Smooth muscle cell (in vitro differentiated cells): ENCODE results near the gene CMIP. TPM values are rescaled to one million over a fixed set of nuclear protein-coding genes. Genes with fewer than 3 reads are reported as not detected.
"Not testable (repeated sequence)": the region's sequence is repeated elsewhere in the genome, so short reads cannot be mapped to it uniquely, and the experiment has no call there.

Experiments used
- DNase-seq: peaks from one replicate; lab custom pipeline; 2025; ENCODE audit not compliant: unreplicated experiment; lab: John Stamatoyannopoulos, UW
- H2AFZ ChIP-seq: fragments of 200-600 bp; sonication (generic); 2 replicates; pipeline ENCODE4 v1.6.0; 2016; ENCODE audit warnings: antibody characterized with exemption, low read depth, mild to moderate bottlenecking
- H3F3A ChIP-seq: fragments of 200-600 bp; sonication (generic); 2 replicates; pipeline ENCODE4 v1.6.0; 2017; ENCODE audit warnings: antibody characterized with exemption, low read depth
- H3K27ac ChIP-seq: fragments of 200-600 bp; sonication (generic); 2 replicates; pipeline ENCODE4 v1.5.1; 2016; ENCODE audit warnings: low read depth, mild to moderate bottlenecking
- H3K27me3 ChIP-seq: fragments of 200-600 bp; sonication (generic); 2 replicates; pipeline ENCODE4 v1.6.1; 2016; ENCODE audit warnings: low read depth, mild to moderate bottlenecking
- H3K36me3 ChIP-seq: fragments of 200-600 bp; sonication (generic); 2 replicates; pipeline ENCODE4 v1.5.1; 2016; ENCODE audit warnings: low read depth
- H3K4me1 ChIP-seq: fragments of 200-600 bp; sonication (generic); 2 replicates; pipeline ENCODE4 v1.5.1; 2016; ENCODE audit warnings: low read depth
- H3K4me2 ChIP-seq: fragments of 200-600 bp; sonication (generic); 2 replicates; pipeline ENCODE4 v1.6.0; 2016; ENCODE audit warnings: mild to moderate bottlenecking
- H3K4me3 ChIP-seq: fragments of 200-600 bp; sonication (generic); 2 replicates; pipeline ENCODE4 v1.5.1; 2016; ENCODE audit warnings: mild to moderate bottlenecking
- H3K79me2 ChIP-seq: fragments of 200-600 bp; sonication (generic); 2 replicates; pipeline ENCODE4 v1.6.0; 2016; ENCODE audit warnings: low read depth, mild to moderate bottlenecking
- H3K9ac ChIP-seq: fragments of 200-600 bp; sonication (generic); 2 replicates; pipeline ENCODE4 v1.6.0; 2016; ENCODE audit warnings: low read depth
- H3K9me3 ChIP-seq: fragments of 200-600 bp; sonication (generic); replicated peaks from 2 replicates; pipeline ENCODE4 v1.5.1; 2016; ENCODE audit warnings: low read depth
- H4K20me1 ChIP-seq: fragments of 200-600 bp; sonication (generic); 2 replicates; pipeline ENCODE4 v1.6.0; 2016; ENCODE audit warnings: low read depth
- WGBS: methylation state at CpG from one replicate; pipeline ENCODE4 v1.1.7; 2016; ENCODE audit warnings: low lambda C conversion rate; 5-methylcytosine and 5-hydroxymethylcytosine counted together
- polyA plus RNA-seq: library from polyadenylated mRNA; unstranded; fragments of >200 nt; fragmentation: Nextera tagmentation; extraction: Ambion mirVana; gene quantifications from 2 replicates; pipeline ENCODE4 v1.2.1, GENCODE V29; 2016
- total RNA-seq: library from RNA; depleted of rRNA; stranded (reverse); fragments of >200 nt; gene quantifications from 2 replicates; pipeline ENCODE4 v1.2.3, GENCODE V29; 2014
- TF ChIP-seq, protein P1 (sequence below): fragments of 200-600 bp; sonication (generic); IDR thresholded peaks from 2 replicates; pipeline ENCODE4 v1.5.1; 2017; ENCODE audit warnings: borderline replicate concordance, mild to moderate bottlenecking, antibody characterized with exemption; ENCODE audit not compliant: insufficient read depth, poor library complexity, severe bottlenecking

Gene CMIP
- total and polyA plus RNA-seq, 2 experiments from 2014 or later: 2.5 to 44.5 TPM

- H3K9ac ChIP-seq: no peak overlapping the region
- no peaks in the 10 kb centered on the region for H3K9me3 ChIP-seq
- DNase-seq: no peak
- H4K20me1 ChIP-seq: peaks cover 96% of the 10 kb centered on the region
- no peaks in the 10 kb centered on the region for H3K4me1 ChIP-seq
- whole genome bisulfite sequencing: 76% methylated on average over 5 of the region's 5 CpGs
- H3K36me3 ChIP-seq: no peaks in the 10 kb centered on the region
- H2AFZ ChIP-seq: no peak overlapping the region
- peaks cover 5% of the 10 kb centered on the region for H3F3A ChIP-seq
- TF ChIP-seq, protein P1, sequence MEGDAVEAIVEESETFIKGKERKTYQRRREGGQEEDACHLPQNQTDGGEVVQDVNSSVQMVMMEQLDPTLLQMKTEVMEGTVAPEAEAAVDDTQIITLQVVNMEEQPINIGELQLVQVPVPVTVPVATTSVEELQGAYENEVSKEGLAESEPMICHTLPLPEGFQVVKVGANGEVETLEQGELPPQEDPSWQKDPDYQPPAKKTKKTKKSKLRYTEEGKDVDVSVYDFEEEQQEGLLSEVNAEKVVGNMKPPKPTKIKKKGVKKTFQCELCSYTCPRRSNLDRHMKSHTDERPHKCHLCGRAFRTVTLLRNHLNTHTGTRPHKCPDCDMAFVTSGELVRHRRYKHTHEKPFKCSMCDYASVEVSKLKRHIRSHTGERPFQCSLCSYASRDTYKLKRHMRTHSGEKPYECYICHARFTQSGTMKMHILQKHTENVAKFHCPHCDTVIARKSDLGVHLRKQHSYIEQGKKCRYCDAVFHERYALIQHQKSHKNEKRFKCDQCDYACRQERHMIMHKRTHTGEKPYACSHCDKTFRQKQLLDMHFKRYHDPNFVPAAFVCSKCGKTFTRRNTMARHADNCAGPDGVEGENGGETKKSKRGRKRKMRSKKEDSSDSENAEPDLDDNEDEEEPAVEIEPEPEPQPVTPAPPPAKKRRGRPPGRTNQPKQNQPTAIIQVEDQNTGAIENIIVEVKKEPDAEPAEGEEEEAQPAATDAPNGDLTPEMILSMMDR: no peak
- no peak overlapping the region for H3K4me2 ChIP-seq
- H3K27ac ChIP-seq: no peak overlapping the region
- H3K79me2 ChIP-seq: peaks cover 91% of the 10 kb centered on the region
- H3K4me3 ChIP-seq: no peak overlapping the region
- H3K27me3 ChIP-seq: no peaks in the 10 kb centered on the region
Observed at GRCh38 chr16:81520560-81521135, 76.0 kb downstream of the CMIP start.

- no peak overlapping the region for H3K9ac ChIP-seq
- no peak overlapping the region for H3K4me2 ChIP-seq
- H3K4me1 ChIP-seq: no peaks in the 10 kb centered on the region
- no peaks in the 10 kb centered on the region for H3K27me3 ChIP-seq
- 92% methylated on average over 19 of the region's 19 CpGs for WGBS
- no peaks in the 10 kb centered on the region for H3K36me3 ChIP-seq
- no peak overlapping the region for H3K4me3 ChIP-seq
- DNase-seq: no peak
- peaks cover 96% of the 10 kb centered on the region for H4K20me1 ChIP-seq
- TF ChIP-seq, protein P1: no peak
- H3K27ac ChIP-seq: no peak overlapping the region
- no peak overlapping the region for H2AFZ ChIP-seq
- H3K79me2 ChIP-seq: peaks cover 91% of the 10 kb centered on the region
- H3K9me3 ChIP-seq: no peaks in the 10 kb centered on the region
- H3F3A ChIP-seq: peaks cover 5% of the 10 kb centered on the region
Observed at GRCh38 chr16:81521141-81521626, 76.6 kb downstream of the CMIP start.

GRCh38 chr16:81522108-81522701, 77.6 kb downstream of the CMIP start:
- H3K36me3 ChIP-seq: no peaks in the 10 kb centered on the region
- TF ChIP-seq, protein P1: no peak
- H3K4me3 ChIP-seq: no peak overlapping the region
- no peak overlapping the region for H3K9ac ChIP-seq
- peak overlapping the region; percentile 72 for H3K27ac ChIP-seq
- no peaks in the 10 kb centered on the region for H3K9me3 ChIP-seq
- no peaks in the 10 kb centered on the region for H3K4me1 ChIP-seq
- H4K20me1 ChIP-seq: peaks cover 96% of the 10 kb centered on the region
- no peak overlapping the region for H3K4me2 ChIP-seq
- H3K27me3 ChIP-seq: no peaks in the 10 kb centered on the region
- no peak overlapping the region for H2AFZ ChIP-seq
- H3K79me2 ChIP-seq: peaks cover 90% of the 10 kb centered on the region
- H3F3A ChIP-seq: peaks cover 5% of the 10 kb centered on the region
- no peak for DNase-seq
- 92% methylated on average over 8 of the region's 8 CpGs for WGBS

- not testable (repeated sequence) for H3K36me3 ChIP-seq, DNase-seq, H3K9me3 ChIP-seq, H2AFZ ChIP-seq, H3K9ac ChIP-seq, H3K4me3 ChIP-seq, H3K27me3 ChIP-seq, H3K4me2 ChIP-seq, H3K4me1 ChIP-seq, H3F3A ChIP-seq
- WGBS: 97% methylated on average over 7 of the region's 7 CpGs
- H3K27ac ChIP-seq: peak overlapping the region; percentile 72
- peaks cover 87% of the 10 kb centered on the region for H3K79me2 ChIP-seq
- peaks cover 97% of the 10 kb centered on the region for H4K20me1 ChIP-seq
Observed at GRCh38 chr16:81522851-81523250, 78.2 kb downstream of the CMIP start.
